Cardiac muscle cell (in vitro differentiated cells and primary cell): ENCODE results near the gene FCRL5. TPM values are rescaled to one million over a fixed set of nuclear protein-coding genes. Genes with fewer than 3 reads are reported as not detected.
"Not testable (repeated sequence)": the region's sequence is repeated elsewhere in the genome, so short reads cannot be mapped to it uniquely, and the experiment has no call there.

Experiments
- DNase-seq, 2 donors: peaks; one replicate each; pipeline versions ENCODE4 v3.0.0 to v3.0.0-alpha.2; 2010 to 2017; ENCODE audit warnings: low read depth in 1 of 2, low spot score in 1 of 2
- H3K27ac ChIP-seq: fragments of 200-600 bp; sonication (generic); 2 replicates; pipeline ENCODE4 v1.5.1; 2016
- H3K27me3 ChIP-seq: fragments of 200-600 bp; sonication (generic); 2 replicates; pipeline ENCODE4 v1.6.0; 2016; ENCODE audit warnings: control low read depth
- H3K36me3 ChIP-seq: fragments of 200-600 bp; sonication (generic); 2 replicates; pipeline ENCODE4 v1.5.1; 2016; ENCODE audit warnings: control low read depth
- H3K4me1 ChIP-seq: fragments of 200-600 bp; sonication (generic); 2 replicates; pipeline ENCODE4 v1.8.1; 2017; ENCODE audit warnings: low read depth, mild to moderate bottlenecking, mixed run types
- H3K4me3 ChIP-seq: fragments of 200-600 bp; sonication (generic); 2 replicates; pipeline ENCODE4 v1.5.1; 2016; ENCODE audit warnings: mild to moderate bottlenecking
- H3K9me3 ChIP-seq: fragments of 200-600 bp; sonication (generic); 2 replicates; pipeline ENCODE4 v1.5.1; 2017; ENCODE audit warnings: low read depth, mild to moderate bottlenecking, control low read depth
- CTCF ChIP-seq: IDR thresholded peaks from 2 replicates; pipeline ENCODE4 v1.5.1; 2012; ENCODE audit warnings: low read depth, mild to moderate bottlenecking, low read length
- polyA plus RNA-seq: library from polyadenylated mRNA; unstranded; fragments of >200 nt; fragmentation: Nextera tagmentation; extraction: Ambion mirVana; gene quantifications from 2 replicates; pipeline ENCODE4 v1.2.1, GENCODE V29; 2016
- total RNA-seq: library from RNA; depleted of rRNA; stranded (reverse); fragments of >200 nt; gene quantifications from 2 replicates; pipeline ENCODE4 v1.2.3, GENCODE V29; 2016

FCRL5 gene
- total and polyA plus RNA-seq, 2 experiments from 2014 or later = not detected

- Histone ChIP-seq H3K27me3 (no peaks in the 10 kb centered on the region), H3K4me3 (no peak overlapping the region), H3K36me3 (no peaks in the 10 kb centered on the region), H3K27ac (no peak overlapping the region), H3K4me1 (no peaks in the 10 kb centered on the region), H3K9me3 (no peaks in the 10 kb centered on the region)
- TF ChIP-seq CTCF = no peak
- DNase-seq = no peak
Measured at GRCh38 chr1:157575744-157576143, 23.4 kb upstream of the FCRL5 start.

- H3K36me3 ChIP-seq = no peaks in the 10 kb centered on the region
- no peak overlapping the region for H3K27ac ChIP-seq
- no peak for TF ChIP-seq CTCF
- no peaks in the 10 kb centered on the region for H3K27me3 ChIP-seq
- no peak for DNase-seq
- H3K9me3 ChIP-seq = no peaks in the 10 kb centered on the region
- no peak overlapping the region for H3K4me3 ChIP-seq
- H3K4me1 ChIP-seq = no peaks in the 10 kb centered on the region
Measured at GRCh38 chr1:157574836-157575235, 22.5 kb upstream of the FCRL5 start.

GRCh38 chr1:157566484-157567300, 14.4 kb upstream of the FCRL5 start:
- Histone ChIP-seq H3K4me1 (peaks cover 6% of the 10 kb centered on the region), H3K27me3 (no peaks in the 10 kb centered on the region), H3K4me3 (no peak overlapping the region), H3K9me3 (no peaks in the 10 kb centered on the region), H3K36me3 (no peaks in the 10 kb centered on the region), H3K27ac (no peak overlapping the region)
- TF ChIP-seq CTCF = no peak
- no peak for DNase-seq

- Histone ChIP-seq H3K4me1 (peaks cover 6% of the 10 kb centered on the region), H3K9me3 (no peaks in the 10 kb centered on the region), H3K4me3 (no peak overlapping the region), H3K36me3 (no peaks in the 10 kb centered on the region), H3K27ac (no peak overlapping the region), H3K27me3 (no peaks in the 10 kb centered on the region)
- TF ChIP-seq CTCF = no peak
- no peak for DNase-seq
Measured at GRCh38 chr1:157562515-157562914, 10.2 kb upstream of the FCRL5 start.

GRCh38 chr1:157558119-157558518, 5.8 kb upstream of the FCRL5 start:
- Histone ChIP-seq H3K9me3 (no peaks in the 10 kb centered on the region), H3K36me3 (no peaks in the 10 kb centered on the region), H3K4me1 (peaks cover 6% of the 10 kb centered on the region), H3K4me3 (no peak overlapping the region), H3K27ac (no peak overlapping the region), H3K27me3 (no peaks in the 10 kb centered on the region)
- no peak for TF ChIP-seq CTCF
- no peak for DNase-seq

- not testable (repeated sequence) for H3K27me3 ChIP-seq, H3K9me3 ChIP-seq, DNase-seq, H3K4me3 ChIP-seq, H3K4me1 ChIP-seq, H3K36me3 ChIP-seq, H3K27ac ChIP-seq
Measured at GRCh38 chr1:157548081-157548480, 4.2 kb downstream of the FCRL5 start.
